Brain microvascular endothelial cell (primary cell): ENCODE data around the gene NDUFS2.

Source experiments
- DNase-seq: peaks from one replicate; pipeline ENCODE4 v3.0.0-alpha.2; 2020
- H3K27ac ChIP-seq: fragments of 250-450 bp; sonication (Bioruptor Pico); 2 replicates; pipeline ENCODE4 v1.5.1; 2020; ENCODE audit warnings: mild to moderate bottlenecking, moderate library complexity
- H3K27me3 ChIP-seq: fragments of 250-450 bp; sonication (Bioruptor Pico); replicated peaks from 2 replicates; pipeline ENCODE4 v1.5.1; 2020; ENCODE audit warnings: mild to moderate bottlenecking
- H3K36me3 ChIP-seq: fragments of 250-450 bp; sonication (Bioruptor Pico); replicated peaks from 2 replicates; pipeline ENCODE4 v1.5.1; 2020; ENCODE audit warnings: mild to moderate bottlenecking
- H3K4me3 ChIP-seq: 2 replicates; pipeline ENCODE4 v1.5.1; 2011; ENCODE audit warnings: low read depth, mild to moderate bottlenecking, control low read depth, low read length, moderate library complexity
- CTCF ChIP-seq: IDR thresholded peaks from 2 replicates; pipeline ENCODE4 v1.5.1; 2011; ENCODE audit warnings: low read depth, mild to moderate bottlenecking, moderate library complexity, low read length, control low read depth, inconsistent platforms; ENCODE audit errors: missing control alignments
- in situ Hi-C: cut with HindIII; loops from 2 replicates; pipeline ENCODE4 v1.10.0; 2017; ENCODE audit warnings: low sequenced_read_pairs, low pct_ligation_motif_present

The NDUFS2 gene

GRCh38 chr1:161201836-161202712 is at the start of gene NDUFS2:
Gene NDUFS2 (plus strand): TSS chr1:161202367. CDS start chr1:161202386, 19 bp downstream.
- in situ Hi-C loops = loop anchor here (25.0 kb wide), 1 partner anchor 185 kb away; no protein-coding TSS in a partner anchor
- H3K27me3 ChIP-seq = no peaks in the 10 kb centered on the region

DNA sequence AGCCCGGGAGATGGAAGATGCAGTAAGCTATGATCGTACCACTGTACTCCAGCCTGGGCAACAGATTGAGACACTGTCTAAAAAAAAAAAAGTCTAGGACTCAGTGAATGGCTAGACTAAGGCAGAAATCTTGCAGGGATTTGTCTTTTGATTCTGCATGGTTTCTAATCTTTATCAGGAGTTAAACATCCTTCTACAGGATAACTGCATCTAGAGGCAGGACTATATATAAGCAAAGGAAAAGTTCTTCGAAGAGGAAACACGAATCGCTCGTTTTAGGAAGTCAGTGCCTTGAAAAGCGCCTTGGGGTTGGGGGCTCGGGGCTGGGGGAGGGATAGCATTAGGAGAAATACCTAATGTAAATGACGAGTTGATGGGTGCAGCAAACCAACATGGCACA is 49.0 kb upstream of the NDUFS2 start:
- Histone ChIP-seq H3K36me3 (no peaks in the 10 kb centered on the region), H3K27me3 (no peaks in the 10 kb centered on the region), H3K4me3 (peak overlapping the region; percentile 97), H3K27ac (peak overlapping the region; percentile 99)
- in situ Hi-C loops = no loop called here
- no peak for TF ChIP-seq CTCF
- DNase-seq = no peak

More at GRCh38 chr1:161201836-161202712, at the start of gene NDUFS2:
- peak within 1 kb of the TSS; percentile 93 for H3K27ac ChIP-seq
- DNase-seq = peak; percentile 99
- peak within 1 kb of the TSS; percentile 85 for H3K4me3 ChIP-seq
- TF ChIP-seq CTCF = peak; percentile 50
- H3K36me3 ChIP-seq = peaks cover 18% of the 10 kb centered on the region

DNA sequence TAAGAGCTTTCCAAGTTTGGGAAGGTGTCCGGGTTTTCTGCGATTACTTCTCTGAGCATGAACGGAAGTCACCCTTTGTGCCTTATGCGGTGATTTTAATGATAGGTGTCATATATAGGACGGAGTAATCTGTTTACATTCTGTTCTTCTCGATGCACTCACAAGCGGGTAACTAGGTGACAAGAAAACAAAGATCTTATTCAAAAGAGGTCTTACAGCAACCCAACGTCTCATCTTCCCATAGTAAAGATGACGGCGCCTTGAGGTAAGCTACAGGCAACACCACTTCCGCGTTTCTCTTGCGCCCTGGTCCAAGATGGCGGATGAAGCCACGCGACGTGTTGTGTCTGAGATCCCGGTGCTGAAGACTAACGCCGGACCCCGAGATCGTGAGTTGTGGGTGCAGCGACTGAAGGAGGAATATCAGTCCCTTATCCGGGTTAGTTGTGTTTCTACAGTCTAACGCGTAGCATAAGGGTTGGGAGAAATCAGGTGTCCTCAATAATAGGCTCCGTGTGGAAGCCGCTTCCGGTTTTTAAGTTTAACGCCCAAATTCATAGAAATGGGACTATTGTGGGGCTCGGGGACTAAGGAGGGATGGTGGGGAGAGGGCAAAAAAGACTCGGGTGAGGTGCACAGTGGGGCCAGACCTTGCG is 48.4 kb upstream of the NDUFS2 start, which contains the start of gene UFC1:
Gene UFC1, plus strand, starts transcription at position 297 of the 656 bp plus-strand sequence. Its CDS starts 20 bp downstream, at position 317.
- DNase-seq = peak; percentile 92
- no peak for TF ChIP-seq CTCF
- Histone ChIP-seq H3K36me3 (no peaks in the 10 kb centered on the region), H3K27me3 (no peaks in the 10 kb centered on the region), H3K4me3 (peak within 1 kb of the TSS; percentile 97), H3K27ac (peak within 1 kb of the TSS; percentile 99)
- in situ Hi-C loops = no loop called here

DNA sequence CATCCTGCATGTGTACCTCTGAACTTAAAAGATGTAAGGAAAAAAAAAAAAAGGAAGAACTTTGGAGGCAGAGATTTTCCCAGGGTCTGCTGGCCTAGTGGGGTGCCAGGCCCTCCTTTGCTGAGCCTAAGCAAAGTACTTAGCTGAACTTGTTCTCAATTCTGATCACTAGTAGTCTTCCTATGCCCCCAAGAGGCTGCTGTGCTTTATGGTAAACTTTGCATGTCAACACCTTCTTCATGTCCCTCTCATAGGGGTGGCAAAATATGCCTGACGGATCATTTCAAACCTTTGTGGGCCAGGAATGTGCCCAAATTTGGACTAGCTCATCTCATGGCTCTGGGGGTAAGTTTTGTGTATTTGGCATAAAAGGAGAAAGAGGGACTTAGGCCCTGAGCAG is 44.3 kb upstream of the NDUFS2 start:
- H3K4me3 ChIP-seq = no peak overlapping the region
- no peak overlapping the region for H3K27ac ChIP-seq
- no peak for DNase-seq
- in situ Hi-C loops = no loop called here
- H3K27me3 ChIP-seq = no peaks in the 10 kb centered on the region
- TF ChIP-seq CTCF = no peak
- peaks cover 5% of the 10 kb centered on the region for H3K36me3 ChIP-seq

DNA sequence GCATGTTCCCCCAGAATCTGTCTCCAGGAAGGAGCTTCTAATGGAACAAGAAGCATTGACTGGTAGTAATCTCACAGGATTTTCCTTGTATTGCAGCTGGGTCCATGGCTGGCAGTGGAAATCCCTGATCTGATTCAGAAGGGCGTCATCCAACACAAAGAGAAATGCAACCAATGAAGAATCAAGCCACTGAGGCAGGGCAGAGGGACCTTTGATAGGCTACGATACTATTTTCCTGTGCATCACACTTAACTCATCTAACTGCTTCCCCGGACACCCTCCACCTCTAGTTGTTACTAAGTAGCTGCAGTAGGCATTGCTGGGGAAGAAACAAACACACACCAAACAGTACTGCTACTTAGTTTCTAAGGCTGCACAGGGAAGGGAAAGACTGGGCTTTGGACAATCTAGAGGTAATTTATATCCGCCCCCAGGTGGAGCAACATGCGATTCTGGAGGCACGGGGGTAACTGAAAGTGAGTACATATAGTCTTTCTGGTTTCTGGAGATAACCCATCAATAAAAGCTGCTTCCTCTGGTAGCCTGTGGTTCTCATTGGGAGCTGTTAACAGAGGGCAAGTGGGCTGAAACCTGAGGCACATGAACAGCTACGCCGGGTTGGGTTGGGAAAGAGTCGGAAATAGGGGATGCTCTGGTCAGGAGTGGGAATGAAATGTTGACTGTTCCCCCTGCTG is 43.7 kb upstream of the NDUFS2 start:
- peak overlapping the region; percentile 91 for H3K4me3 ChIP-seq
- no peak overlapping the region for H3K27ac ChIP-seq
- in situ Hi-C loops = no loop called here

More for the DNA sequence above, 43.7 kb upstream of the NDUFS2 start:
- H3K27me3 ChIP-seq = no peaks in the 10 kb centered on the region
- TF ChIP-seq CTCF = no peak
- no peak for DNase-seq
- H3K36me3 ChIP-seq = peaks cover 5% of the 10 kb centered on the region
